SK-N-SH (cell line): ENCODE measurements around the gene COL25A1. TPM values are rescaled to one million over a fixed set of nuclear protein-coding genes. Genes with fewer than 3 reads are reported as not detected.

Experiments
- CTCF ChIA-PET: fragments of 300-600, 350-600 bp; formaldehyde crosslinking; extraction: SDS; loops from one replicate; lab custom pipeline; 2021; lab: Yijun Ruan, JAX
- POLR2A ChIA-PET: fragments of 350-600 bp; sonication (Branson Sonifier 250); formaldehyde crosslinking; extraction: SDS; loops from one replicate; lab custom pipeline; 2020; ENCODE audit warnings: antibody characterized with exemption, inconsistent platforms; lab: Yijun Ruan, JAX
- DNase-seq: peaks from one replicate; pipeline ENCODE4 v3.0.0; 2012
- H2AFZ ChIP-seq: fragments of 200-600 bp; sonication (generic); 2 replicates; pipeline ENCODE4 v1.8.1; 2016; ENCODE audit warnings: antibody characterized with exemption, mild to moderate bottlenecking, low read depth
- H3F3A ChIP-seq: fragments of 200-600 bp; sonication (generic); replicated peaks from 2 replicates; pipeline ENCODE3; 2016; ENCODE audit warnings: antibody characterized with exemption, mild to moderate bottlenecking; ENCODE audit not compliant: insufficient read depth
- H3K27ac ChIP-seq, 2 experiments: fragments of 200-500 bp in 1 of 2; fragments of 200-600 bp in 1 of 2; sonication (Bioruptor generic) in 1 of 2; sonication (generic), shearing (Covaris generic) in 1 of 2; 2 replicates each; pipeline versions ENCODE4 v1.5.1 to v1.6.1; 2014 to 2016; ENCODE audit warnings: low read depth in 2 of 2, inconsistent platforms in 1 of 2, low read length in 1 of 2, mild to moderate bottlenecking in 1 of 2, mixed read lengths in 1 of 2
- H3K27me3 ChIP-seq: fragments of 200-600 bp; sonication (generic), shearing (Covaris generic); 2 replicates; pipeline ENCODE4 v1.6.1; 2016; ENCODE audit warnings: mixed run types; ENCODE audit not compliant: insufficient read depth
- H3K36me3 ChIP-seq, 2 experiments: fragments of 200-500 bp in 1 of 2; fragments of 200-600 bp in 1 of 2; sonication (Bioruptor generic) in 1 of 2; sonication (generic) in 1 of 2; replicated peaks in 1 of 2; 2 replicates each; pipeline versions ENCODE3 to v1.5.1; 2014 to 2016; ENCODE audit warnings: low read length in 1 of 2, mild to moderate bottlenecking in 1 of 2; ENCODE audit not compliant: insufficient read depth in 2 of 2, control insufficient read depth in 1 of 2
- H3K4me1 ChIP-seq, 2 experiments: fragments of 200-500 bp in 1 of 2; fragments of 200-600 bp in 1 of 2; sonication (Bioruptor generic) in 1 of 2; sonication (generic), shearing (Covaris generic) in 1 of 2; 2 replicates each; pipeline versions ENCODE4 v1.5.1 to v1.6.1; 2014 to 2016; ENCODE audit warnings: low read depth in 1 of 2, low read length in 1 of 2, mixed run types in 1 of 2; ENCODE audit not compliant: insufficient read depth in 2 of 2, control insufficient read depth in 1 of 2
- H3K4me2 ChIP-seq: fragments of 200-600 bp; sonication (generic), shearing (Covaris generic); 2 replicates; pipeline ENCODE4 v1.6.1; 2017; ENCODE audit warnings: mixed run types
- H3K4me3 ChIP-seq, 2 experiments: fragments of 200-500 bp in 1 of 2; fragments of 200-600 bp in 1 of 2; sonication (Bioruptor generic) in 1 of 2; sonication (generic), shearing (Covaris generic) in 1 of 2; 2 replicates each; pipeline versions ENCODE4 v1.5.1 to v1.8.1; 2014 to 2016; ENCODE audit warnings: low read depth in 2 of 2, inconsistent platforms in 1 of 2, low read length in 1 of 2, mild to moderate bottlenecking in 1 of 2, mixed read lengths in 1 of 2, moderate library complexity in 1 of 2
- H3K79me2 ChIP-seq: fragments of 200-600 bp; sonication (generic); 2 replicates; pipeline ENCODE4 v1.8.1; 2017; ENCODE audit warnings: mild to moderate bottlenecking; ENCODE audit not compliant: insufficient read depth
- H3K9ac ChIP-seq: fragments of 200-600 bp; sonication (generic); 2 replicates; pipeline ENCODE4 v1.6.1; 2017; ENCODE audit warnings: mixed run types
- H3K9me2 ChIP-seq: fragments of 200-600 bp; sonication (generic); 2 replicates; pipeline ENCODE4 v1.6.1; 2017; ENCODE audit warnings: mixed run types
- H3K9me3 ChIP-seq: fragments of 200-600 bp; sonication (generic); 2 replicates; pipeline ENCODE4 v1.6.1; 2017; ENCODE audit warnings: mixed run types, mild to moderate bottlenecking, moderate library complexity
- H4K20me1 ChIP-seq: fragments of 200-600 bp; sonication (generic); 2 replicates; pipeline ENCODE4 v1.6.1; 2017; ENCODE audit warnings: mild to moderate bottlenecking, mixed run types; ENCODE audit not compliant: insufficient read depth
- CHD2 ChIP-seq: fragments of 150-350 bp; IDR thresholded peaks from 2 replicates; pipeline ENCODE4 v1.6.1; 2018; ENCODE audit warnings: low read length; ENCODE audit not compliant: partially characterized antibody
- FOSL2 ChIP-seq: IDR thresholded peaks from 2 replicates; pipeline ENCODE4 v1.4.0; 2012; ENCODE audit warnings: low read depth, mild to moderate bottlenecking, moderate library complexity, borderline replicate concordance
- FOXM1 ChIP-seq: IDR thresholded peaks from 2 replicates; pipeline ENCODE4 v1.4.0; 2012; ENCODE audit warnings: low read depth, mild to moderate bottlenecking
- GATA2 ChIP-seq: sonication (generic); formaldehyde crosslinking; IDR thresholded peaks from 2 replicates; pipeline ENCODE4 v1.5.0; 2020; ENCODE audit warnings: mild to moderate bottlenecking, missing genetic modification reagents
- JUND ChIP-seq: IDR thresholded peaks from 2 replicates; pipeline ENCODE4 v1.4.0; 2012
- MEF2A ChIP-seq: IDR thresholded peaks from 2 replicates; pipeline ENCODE4 v1.4.0; 2012; ENCODE audit warnings: low read depth, borderline replicate concordance
- NFIC ChIP-seq: IDR thresholded peaks from 2 replicates; pipeline ENCODE4 v1.4.0; 2012; ENCODE audit warnings: borderline replicate concordance
- NRF1 ChIP-seq: IDR thresholded peaks from 2 replicates; pipeline ENCODE4 v1.6.1; 2012; ENCODE audit warnings: low read depth, mild to moderate bottlenecking, low read length
- POLR2AphosphoS5 ChIP-seq: IDR thresholded peaks from 2 replicates; pipeline ENCODE4 v1.6.1; 2012; ENCODE audit warnings: low read depth, low read length
- SIN3A ChIP-seq: IDR thresholded peaks from 2 replicates; pipeline ENCODE4 v1.6.1; 2012; ENCODE audit warnings: low read depth, mild to moderate bottlenecking, low read length, moderate library complexity, borderline replicate concordance
- WGBS: methylation state at CpG from one replicate; pipeline ENCODE4 v1.1.6; 2017; ENCODE audit warnings: low lambda C conversion rate; 5-methylcytosine and 5-hydroxymethylcytosine counted together
- polyA plus RNA-seq, 3 experiments: library from polyadenylated mRNA; depleted of rRNA; stranded (reverse); fragments of >200 nt; gene quantifications; 2 replicates each; pipeline ENCODE4 v1.2.3, GENCODE V29; 2012
- TF ChIP-seq, protein P1 (sequence below): IDR thresholded peaks from 2 replicates; pipeline ENCODE4 v1.4.0; 2012; ENCODE audit warnings: low read depth, borderline replicate concordance
- TF ChIP-seq, protein P2 (sequence below): fragments of 200-600 bp; sonication (generic); IDR thresholded peaks from 2 replicates; pipeline ENCODE4 v1.6.1; 2017; ENCODE audit warnings: antibody characterized with exemption, mild to moderate bottlenecking, moderate library complexity
- TF ChIP-seq, protein P3 (sequence below): IDR thresholded peaks from 2 replicates; pipeline ENCODE4; 2012
- TF ChIP-seq, protein P4 (sequence below): fragments of 150-350 bp; IDR thresholded peaks from 2 replicates; pipeline ENCODE4 v1.6.1; 2016; ENCODE audit warnings: mild to moderate bottlenecking, low read depth, low read length

COL25A1 gene
- polyA plus RNA-seq, 1 of the 3 experiments (the other 2 are of a cell fraction) = not detected

DNA sequence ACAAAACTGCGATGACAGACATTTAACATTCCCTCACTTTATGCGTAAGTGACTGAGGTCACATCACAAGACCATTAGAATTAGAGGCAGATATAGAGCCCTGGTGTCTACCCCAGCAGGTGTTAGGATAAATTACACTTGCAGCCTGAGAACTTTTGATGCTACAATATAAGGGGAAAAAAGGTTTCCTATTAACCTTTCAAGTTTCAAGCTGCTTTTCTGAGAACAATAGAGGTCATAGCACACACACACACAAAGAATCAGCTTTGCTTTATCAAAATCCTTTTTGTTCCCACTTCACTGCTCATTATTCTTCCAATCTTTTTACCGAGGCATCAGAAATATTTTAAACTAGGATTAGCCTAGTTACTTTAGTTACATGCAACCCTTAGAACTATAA is 119.8 kb downstream of the COL25A1 start:
- WGBS = 12% methylated on average over 3 of the region's 3 CpGs
- Histone ChIP-seq H3K4me2 (no peak overlapping the region), H4K20me1 (no peaks in the 10 kb centered on the region), H3F3A (no peaks in the 10 kb centered on the region)
- TF ChIP-seq, protein P1, sequence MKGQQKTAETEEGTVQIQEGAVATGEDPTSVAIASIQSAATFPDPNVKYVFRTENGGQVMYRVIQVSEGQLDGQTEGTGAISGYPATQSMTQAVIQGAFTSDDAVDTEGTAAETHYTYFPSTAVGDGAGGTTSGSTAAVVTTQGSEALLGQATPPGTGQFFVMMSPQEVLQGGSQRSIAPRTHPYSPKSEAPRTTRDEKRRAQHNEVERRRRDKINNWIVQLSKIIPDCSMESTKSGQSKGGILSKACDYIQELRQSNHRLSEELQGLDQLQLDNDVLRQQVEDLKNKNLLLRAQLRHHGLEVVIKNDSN = no peak
- TF ChIP-seq CHD2 (no peak), FOXM1 (no peak)
- TF ChIP-seq, protein P2, sequence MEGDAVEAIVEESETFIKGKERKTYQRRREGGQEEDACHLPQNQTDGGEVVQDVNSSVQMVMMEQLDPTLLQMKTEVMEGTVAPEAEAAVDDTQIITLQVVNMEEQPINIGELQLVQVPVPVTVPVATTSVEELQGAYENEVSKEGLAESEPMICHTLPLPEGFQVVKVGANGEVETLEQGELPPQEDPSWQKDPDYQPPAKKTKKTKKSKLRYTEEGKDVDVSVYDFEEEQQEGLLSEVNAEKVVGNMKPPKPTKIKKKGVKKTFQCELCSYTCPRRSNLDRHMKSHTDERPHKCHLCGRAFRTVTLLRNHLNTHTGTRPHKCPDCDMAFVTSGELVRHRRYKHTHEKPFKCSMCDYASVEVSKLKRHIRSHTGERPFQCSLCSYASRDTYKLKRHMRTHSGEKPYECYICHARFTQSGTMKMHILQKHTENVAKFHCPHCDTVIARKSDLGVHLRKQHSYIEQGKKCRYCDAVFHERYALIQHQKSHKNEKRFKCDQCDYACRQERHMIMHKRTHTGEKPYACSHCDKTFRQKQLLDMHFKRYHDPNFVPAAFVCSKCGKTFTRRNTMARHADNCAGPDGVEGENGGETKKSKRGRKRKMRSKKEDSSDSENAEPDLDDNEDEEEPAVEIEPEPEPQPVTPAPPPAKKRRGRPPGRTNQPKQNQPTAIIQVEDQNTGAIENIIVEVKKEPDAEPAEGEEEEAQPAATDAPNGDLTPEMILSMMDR = no peak
- TF ChIP-seq, all 33 proteins: peak for 0
- Histone ChIP-seq H2AFZ (no peak overlapping the region), H3K9me2 (no peaks in the 10 kb centered on the region), H3K4me3 (no peak overlapping the region), H3K9me3 (no peaks in the 10 kb centered on the region), H3K27me3 (no peaks in the 10 kb centered on the region), H3K79me2 (no peaks in the 10 kb centered on the region), H3K36me3 (no peaks in the 10 kb centered on the region), H3K27ac (no peak overlapping the region), H3K4me1 (no peaks in the 10 kb centered on the region; a peak in 1 of 4 replicates), H3K9ac (no peak overlapping the region)
- DNase-seq = no peak
- ChIA-PET POLR2A (no interaction called here), CTCF (no interaction called here)

DNA sequence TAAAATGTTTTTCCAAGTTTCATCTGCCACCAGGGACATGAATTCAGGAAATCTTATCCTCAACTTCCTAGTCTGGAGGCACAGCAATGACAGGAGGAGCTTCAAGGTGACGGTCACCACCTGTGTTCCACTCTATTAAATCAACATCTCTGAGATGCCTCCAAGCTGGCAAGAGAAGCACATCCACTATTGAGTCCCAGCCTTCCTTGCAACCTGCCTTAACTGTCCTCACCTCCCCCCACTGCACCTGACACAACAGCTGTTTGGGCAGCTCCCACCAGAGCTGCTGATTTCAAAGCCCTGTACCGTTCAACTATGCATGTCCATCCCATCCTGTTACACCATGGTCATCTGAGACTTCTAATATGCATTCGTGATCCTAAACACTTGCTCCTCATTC is 123.4 kb downstream of the COL25A1 start:
- H3K9me2 ChIP-seq = no peaks in the 10 kb centered on the region
- no peaks in the 10 kb centered on the region; a peak in 1 of 4 replicates for H3K4me1 ChIP-seq
- DNase-seq = no peak
- no peaks in the 10 kb centered on the region for H3K36me3 ChIP-seq
- no peak overlapping the region for H3K9ac ChIP-seq
- no peaks in the 10 kb centered on the region for H4K20me1 ChIP-seq
- TF ChIP-seq NRF1 = no peak
- TF ChIP-seq, protein P3, sequence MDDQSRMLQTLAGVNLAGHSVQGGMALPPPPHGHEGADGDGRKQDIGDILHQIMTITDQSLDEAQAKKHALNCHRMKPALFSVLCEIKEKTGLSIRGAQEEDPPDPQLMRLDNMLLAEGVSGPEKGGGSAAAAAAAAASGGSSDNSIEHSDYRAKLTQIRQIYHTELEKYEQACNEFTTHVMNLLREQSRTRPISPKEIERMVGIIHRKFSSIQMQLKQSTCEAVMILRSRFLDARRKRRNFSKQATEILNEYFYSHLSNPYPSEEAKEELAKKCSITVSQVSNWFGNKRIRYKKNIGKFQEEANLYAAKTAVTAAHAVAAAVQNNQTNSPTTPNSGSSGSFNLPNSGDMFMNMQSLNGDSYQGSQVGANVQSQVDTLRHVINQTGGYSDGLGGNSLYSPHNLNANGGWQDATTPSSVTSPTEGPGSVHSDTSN = no peak
- TF ChIP-seq MEF2A = no peak
- no peak for TF ChIP-seq FOXM1
- TF ChIP-seq SIN3A = no peak
- no peak for TF ChIP-seq FOSL2
- TF ChIP-seq, protein P2 = no peak
- TF ChIP-seq POLR2AphosphoS5 = no peak
- no peak for TF ChIP-seq NFIC
- TF ChIP-seq, protein P4, sequence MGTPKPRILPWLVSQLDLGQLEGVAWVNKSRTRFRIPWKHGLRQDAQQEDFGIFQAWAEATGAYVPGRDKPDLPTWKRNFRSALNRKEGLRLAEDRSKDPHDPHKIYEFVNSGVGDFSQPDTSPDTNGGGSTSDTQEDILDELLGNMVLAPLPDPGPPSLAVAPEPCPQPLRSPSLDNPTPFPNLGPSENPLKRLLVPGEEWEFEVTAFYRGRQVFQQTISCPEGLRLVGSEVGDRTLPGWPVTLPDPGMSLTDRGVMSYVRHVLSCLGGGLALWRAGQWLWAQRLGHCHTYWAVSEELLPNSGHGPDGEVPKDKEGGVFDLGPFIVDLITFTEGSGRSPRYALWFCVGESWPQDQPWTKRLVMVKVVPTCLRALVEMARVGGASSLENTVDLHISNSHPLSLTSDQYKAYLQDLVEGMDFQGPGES = no peak
- no peak for TF ChIP-seq GATA2 (CRISPR knock-in tag)
- TF ChIP-seq JUND = no peak
- TF ChIP-seq, all 33 proteins: peak for 0
- no peak overlapping the region for H3K4me3 ChIP-seq
- no peaks in the 10 kb centered on the region for H3F3A ChIP-seq
- CTCF ChIA-PET = no interaction called here
- no peak overlapping the region for H2AFZ ChIP-seq
- H3K27me3 ChIP-seq = no peaks in the 10 kb centered on the region
- H3K9me3 ChIP-seq = no peaks in the 10 kb centered on the region
- no peaks in the 10 kb centered on the region for H3K79me2 ChIP-seq
- WGBS = 5% methylated on average over 3 of the region's 3 CpGs
- H3K4me2 ChIP-seq = no peak overlapping the region
- H3K27ac ChIP-seq = no peak overlapping the region
- POLR2A ChIA-PET = no interaction called here
